Measurements from ENCODE around the gene SUV39H1. TPM values are rescaled to one million over a fixed set of nuclear protein-coding genes. Genes with fewer than 3 reads are reported as not detected.

The SUV39H1 gene
- total and polyA plus RNA-seq, 2 of the 8 experiments (the other 6 are each of a cell fraction or from before 2014, with no cell fraction given): 14.8 to 27.8 TPM

DNA sequence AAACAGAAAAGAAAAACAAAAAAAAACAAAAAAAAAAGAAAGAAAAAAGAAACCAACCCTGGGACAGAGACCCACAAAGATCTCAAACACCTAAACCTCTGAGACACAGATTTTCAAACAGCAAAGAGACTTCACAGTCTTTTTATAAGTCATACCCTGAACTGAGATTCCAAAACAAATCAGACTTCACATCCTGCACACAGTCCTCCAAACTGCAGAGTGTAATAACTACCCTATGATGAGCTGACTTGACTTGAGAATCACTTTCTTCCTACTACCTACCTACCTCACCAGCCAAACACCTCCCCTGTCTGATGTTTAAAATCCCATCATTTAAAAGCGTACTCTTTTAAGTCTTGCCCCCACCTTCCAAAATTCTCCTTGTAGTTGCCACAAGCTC, 39.8 kb downstream of the SUV39H1 start:
- no peak for DNase-seq (ENCODE audit: low read depth in 1 of 2, low spot score in 2 of 2)

More for the DNA sequence above, 39.8 kb downstream of the SUV39H1 start:
- Histone ChIP-seq H2BK12ac (ENCODE audit: low read depth, low read length) (no peak overlapping the region), H4K91ac (replicated peaks; ENCODE audit: insufficient read length, low read length) (no peak overlapping the region), H4K8ac (ENCODE audit: extremely low read depth, insufficient read depth, low read length) (no peak overlapping the region), H3K79me2 (ENCODE audit: control insufficient read depth in 1 of 2, insufficient read depth in 2 of 2, low read length in 2 of 2) (no peaks in the 10 kb centered on the region), H2BK5ac (ENCODE audit: low read depth, low read length) (no peak overlapping the region), H3K36me3 (ENCODE audit: control insufficient read depth in 2 of 4, insufficient read depth in 4 of 4, low read length in 3 of 4) (no peaks in the 10 kb centered on the region), H3K56ac (replicated peaks; ENCODE audit: insufficient read length, low read depth, low read length) (no peak overlapping the region), H4K20me1 (replicated peaks in 1 of 2; ENCODE audit: control insufficient read depth in 1 of 2, insufficient read depth in 2 of 2, low read length in 2 of 2) (no peaks in the 10 kb centered on the region), H3K9ac (replicated peaks in 1 of 4; ENCODE audit: extremely low read depth in 1 of 4, low read depth in 3 of 4, low read length in 3 of 4) (no peak overlapping the region), H3K14ac (ENCODE audit: insufficient read length) (no peak overlapping the region), H3K27me3 (replicated peaks in 1 of 4; ENCODE audit: control insufficient read depth in 3 of 4, extremely low read depth in 1 of 4, insufficient read depth in 3 of 4, low read length in 3 of 4) (no peaks in the 10 kb centered on the region), H2BK120ac (replicated peaks; ENCODE audit: low read depth, low read length) (no peak overlapping the region), H3K23me2 (ENCODE audit: low read depth, low read length) (peaks cover 5% of the 10 kb centered on the region; the same call in 1 of the 2 replicates), H2BK15ac (ENCODE audit: low read length) (no peak overlapping the region), H3K4me3 (ENCODE audit: extremely low read depth in 1 of 4, insufficient read depth in 2 of 4, low read depth in 3 of 4, low read length in 4 of 4) (peak overlapping the region in 1 of 4 experiments; percentile 91; a peak in 1 of 8 replicates), H3K4me2 (ENCODE audit: insufficient read depth in 1 of 2, low read depth in 2 of 2, low read length in 2 of 2) (peak overlapping the region in 1 of 2 experiments; percentile 82; a peak in 1 of 4 replicates), H3K4me1 (replicated peaks in 1 of 4; ENCODE audit: control insufficient read depth in 3 of 4, insufficient read depth in 4 of 4, low read length in 3 of 4) (peaks cover 0 to 4% (median 0%) of the 10 kb centered on the region in 4 experiments; a peak in 1 of 7 replicates), H4K5ac (ENCODE audit: insufficient read length, low read depth, low read length) (no peak overlapping the region), H3K9me3 (ENCODE audit: insufficient read depth in 2 of 2, low read depth in 1 of 2, low read length in 1 of 2) (no peaks in the 10 kb centered on the region), H2AK5ac (ENCODE audit: low read depth, low read length) (no peak overlapping the region), H3K18ac (ENCODE audit: extremely low read depth, low read length) (no peak overlapping the region), H2AFZ (ENCODE audit: low read length) (0 out of 2 replicates have a peak overlapping the region, but pooled peaks have one; percentile 70), H3K4ac (replicated peaks; ENCODE audit: insufficient read length, low read depth, low read length) (no peak overlapping the region), H3K27ac (ENCODE audit: low read depth, low read length) (no peak overlapping the region), H3K79me1 (ENCODE audit: low read depth, low read length) (no peaks in the 10 kb centered on the region), H3K23ac (ENCODE audit: insufficient read length) (no peak overlapping the region), H2BK20ac (ENCODE audit: low read length) (no peak overlapping the region)
- WGBS, 2 experiments (ENCODE audit: extremely low coverage in 1 of 2, insufficient coverage in 1 of 2, insufficient read length in 1 of 2, insufficient replicate concordance in 2 of 2, low coverage in 1 of 2, low lambda C conversion rate in 2 of 2, missing lambda C conversion rate in 1 of 2): 80% methylated on average over 1 of the region's 1 CpG; no CpG with 5 or more reads in 1 of the 2 experiments
- TF ChIP-seq SP4 (IDR thresholded peaks at IDR 0.05; ENCODE audit: low read length): no peak
- CTCF ChIA-PET (ENCODE audit: partially characterized antibody): interaction anchor here (1.2 kb wide), 1 partner anchor 62 kb away, joined by 3 read pairs; no protein-coding TSS in a partner anchor
- POLR2A ChIA-PET (ENCODE audit: partially characterized antibody): interaction anchor here (1.6 kb wide), 1 partner anchor 27 kb away, joined by 8 read pairs; no protein-coding TSS in a partner anchor
- FAIRE-seq: no peak
